ENCODE results near the gene NRIP1.

- TF ChIP-seq, protein P1, sequence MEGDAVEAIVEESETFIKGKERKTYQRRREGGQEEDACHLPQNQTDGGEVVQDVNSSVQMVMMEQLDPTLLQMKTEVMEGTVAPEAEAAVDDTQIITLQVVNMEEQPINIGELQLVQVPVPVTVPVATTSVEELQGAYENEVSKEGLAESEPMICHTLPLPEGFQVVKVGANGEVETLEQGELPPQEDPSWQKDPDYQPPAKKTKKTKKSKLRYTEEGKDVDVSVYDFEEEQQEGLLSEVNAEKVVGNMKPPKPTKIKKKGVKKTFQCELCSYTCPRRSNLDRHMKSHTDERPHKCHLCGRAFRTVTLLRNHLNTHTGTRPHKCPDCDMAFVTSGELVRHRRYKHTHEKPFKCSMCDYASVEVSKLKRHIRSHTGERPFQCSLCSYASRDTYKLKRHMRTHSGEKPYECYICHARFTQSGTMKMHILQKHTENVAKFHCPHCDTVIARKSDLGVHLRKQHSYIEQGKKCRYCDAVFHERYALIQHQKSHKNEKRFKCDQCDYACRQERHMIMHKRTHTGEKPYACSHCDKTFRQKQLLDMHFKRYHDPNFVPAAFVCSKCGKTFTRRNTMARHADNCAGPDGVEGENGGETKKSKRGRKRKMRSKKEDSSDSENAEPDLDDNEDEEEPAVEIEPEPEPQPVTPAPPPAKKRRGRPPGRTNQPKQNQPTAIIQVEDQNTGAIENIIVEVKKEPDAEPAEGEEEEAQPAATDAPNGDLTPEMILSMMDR (IDR thresholded peaks at IDR 0.05) = no peak
- no peak for TF ChIP-seq POLR2A (IDR thresholded peaks at IDR 0.05)
- TF ChIP-seq EP300 (IDR thresholded peaks at IDR 0.05) = no peak
These were observed 12.8 kb upstream of the NRIP1 start for GRCh38 chr21:15077529-15078145.

Data from tibial nerve (tissue), 4 donors.